HUES6 (cell line): Measurements from ENCODE around the gene NEDD9.
A peak's percentile ranks its signal among the peaks of the same experiment; 100 is the strongest.

ENCODE experiments used
- H3K27ac ChIP-seq: 2 replicates; pipeline ENCODE4 v1.7.0; 2013; ENCODE audit warnings: low read depth, mild to moderate bottlenecking, low read length, inconsistent platforms
- H3K27me3 ChIP-seq: 2 replicates; pipeline ENCODE4 v1.6.1; 2013; ENCODE audit warnings: low read length; ENCODE audit not compliant: control insufficient read depth, insufficient read depth
- H3K36me3 ChIP-seq: 2 replicates; pipeline ENCODE4 v1.6.1; 2013; ENCODE audit warnings: low read length; ENCODE audit not compliant: control insufficient read depth, insufficient read depth
- H3K4me1 ChIP-seq: 2 replicates; pipeline ENCODE4 v1.6.1; 2013; ENCODE audit warnings: low read length; ENCODE audit not compliant: control insufficient read depth, insufficient read depth
- H3K4me3 ChIP-seq: 2 replicates; pipeline ENCODE4 v1.5.1; 2013; ENCODE audit warnings: low read depth, low read length
- H3K9ac ChIP-seq: one replicate; pipeline ENCODE4 v1.6.1; 2013; ENCODE audit warnings: mild to moderate bottlenecking, low read length
- H3K9me3 ChIP-seq: 2 replicates; pipeline ENCODE4 v1.6.1; 2013; ENCODE audit warnings: low read depth, low read length; ENCODE audit not compliant: control insufficient read depth, insufficient read depth

The NEDD9 gene

DNA sequence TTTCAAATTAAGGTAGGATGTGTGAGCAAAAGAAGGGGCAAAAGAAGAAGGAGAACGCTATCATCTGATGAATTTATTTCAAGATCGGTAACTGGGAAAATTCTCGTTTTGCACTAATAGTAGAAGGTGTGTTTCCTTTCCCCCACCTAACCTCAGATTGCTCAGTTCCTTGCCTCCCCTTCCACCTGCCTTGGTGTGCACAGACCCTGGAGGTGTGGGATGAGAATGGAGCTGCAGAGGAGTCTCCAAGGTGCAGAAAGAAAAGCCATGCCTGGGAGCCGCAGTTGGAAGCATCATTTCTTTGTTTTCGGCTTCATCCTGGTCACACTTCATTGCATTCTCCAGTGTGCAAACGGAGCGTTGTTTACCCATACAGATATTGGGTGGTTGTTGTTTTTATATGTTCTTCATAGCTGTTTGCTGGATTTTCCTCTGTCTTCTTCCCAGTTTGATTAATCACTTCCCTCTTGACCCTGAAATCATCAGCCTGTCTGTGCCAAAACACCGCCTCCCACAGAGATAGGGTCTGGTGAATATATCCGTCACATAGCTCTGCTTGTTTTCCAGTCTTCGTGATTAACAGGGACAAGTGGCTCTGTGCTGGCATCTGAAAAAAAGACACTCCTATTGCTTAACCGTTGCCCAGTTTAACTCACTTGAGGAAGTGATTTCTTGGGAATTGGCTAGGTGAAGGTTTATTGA, 40.2 kb upstream of the NEDD9 start:
- H3K27me3 ChIP-seq = no peaks in the 10 kb centered on the region
- H3K9me3 ChIP-seq = no peaks in the 10 kb centered on the region
- no peak overlapping the region for H3K27ac ChIP-seq
- H3K9ac ChIP-seq = no peak overlapping the region
- H3K36me3 ChIP-seq = no peaks in the 10 kb centered on the region
- H3K4me3 ChIP-seq = no peak overlapping the region
- peaks cover 17% of the 10 kb centered on the region for H3K4me1 ChIP-seq

DNA sequence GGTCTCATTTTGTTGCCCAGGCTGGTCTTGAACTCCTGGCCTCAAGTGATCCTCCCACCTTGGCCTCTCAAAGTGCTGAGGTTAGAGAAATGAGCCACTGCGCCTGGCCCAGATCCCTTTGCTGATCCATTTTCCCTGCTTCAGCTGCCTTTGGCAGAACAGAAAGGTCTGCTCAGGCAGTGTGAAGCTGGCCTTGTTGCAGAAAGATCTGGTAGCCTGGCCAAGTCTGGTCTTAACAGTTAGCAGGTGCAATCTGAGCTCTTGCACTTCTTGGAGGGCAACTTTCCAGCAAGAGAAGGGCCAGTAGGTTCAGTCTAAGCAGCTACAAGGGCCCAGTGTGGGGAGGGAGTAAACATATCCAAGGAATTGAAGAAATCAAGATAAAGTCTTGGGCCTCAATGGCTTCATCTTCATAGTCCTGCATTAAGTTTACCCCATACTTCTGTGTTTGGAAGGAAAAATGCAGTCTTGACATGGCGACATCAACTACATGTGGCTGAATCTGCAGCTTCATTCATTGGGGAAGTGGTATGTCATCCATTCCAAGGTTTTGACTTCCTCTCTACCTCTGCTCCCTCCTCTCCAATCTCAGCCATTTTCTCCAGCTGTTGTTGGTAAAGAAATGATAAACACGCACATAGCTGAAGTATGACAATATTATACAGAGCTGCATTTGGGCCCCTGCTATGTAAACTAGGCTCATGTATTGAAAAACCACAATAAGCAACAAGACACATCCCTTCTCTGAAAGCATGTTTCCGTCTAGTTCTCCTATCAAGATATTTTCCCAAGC, 39.0 kb upstream of the NEDD9 start:
- Histone ChIP-seq H3K4me1 (peaks cover 5% of the 10 kb centered on the region; the same call in 1 of the 2 replicates), H3K9me3 (no peaks in the 10 kb centered on the region), H3K36me3 (no peaks in the 10 kb centered on the region), H3K27ac (no peak overlapping the region), H3K27me3 (no peaks in the 10 kb centered on the region), H3K4me3 (no peak overlapping the region), H3K9ac (no peak overlapping the region)

- no peak overlapping the region for H3K27ac ChIP-seq
- H3K9ac ChIP-seq = peak overlapping the region; percentile 29
Measured at GRCh38 chr6:11270030-11271027, 37.9 kb upstream of the NEDD9 start.

DNA sequence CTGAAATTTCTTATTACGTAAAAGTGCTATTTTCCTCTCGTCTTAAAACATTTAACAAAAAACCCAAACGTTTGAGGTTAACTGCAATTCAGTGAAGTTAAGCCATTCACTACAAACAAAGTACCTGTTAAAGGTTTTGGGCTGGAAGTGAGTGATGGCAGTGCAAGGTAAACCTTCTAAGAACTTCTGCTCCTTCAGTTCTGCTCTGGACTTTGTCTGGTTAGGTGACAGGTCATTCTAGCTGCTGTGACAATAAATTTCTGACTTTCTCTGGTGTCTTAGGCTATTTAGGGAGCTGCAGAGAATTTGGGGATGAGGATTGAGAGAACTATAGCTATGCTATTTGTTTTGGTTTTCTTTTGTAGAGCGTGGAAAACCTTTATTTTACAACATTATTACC, 36.5 kb upstream of the NEDD9 start:
- no peaks in the 10 kb centered on the region for H3K9me3 ChIP-seq
- H3K27ac ChIP-seq = no peak overlapping the region
- no peaks in the 10 kb centered on the region for H3K36me3 ChIP-seq
- no peaks in the 10 kb centered on the region for H3K27me3 ChIP-seq
- no peak overlapping the region for H3K4me3 ChIP-seq
- H3K9ac ChIP-seq = no peak overlapping the region
- H3K4me1 ChIP-seq = peaks cover 5% of the 10 kb centered on the region; the same call in 1 of the 2 replicates

More at GRCh38 chr6:11270030-11271027, 37.9 kb upstream of the NEDD9 start:
- H3K27me3 ChIP-seq = no peaks in the 10 kb centered on the region
- H3K4me3 ChIP-seq = no peak overlapping the region
- H3K9me3 ChIP-seq = no peaks in the 10 kb centered on the region
- no peaks in the 10 kb centered on the region for H3K36me3 ChIP-seq
- H3K4me1 ChIP-seq = peaks cover 5% of the 10 kb centered on the region; the same call in 1 of the 2 replicates

DNA sequence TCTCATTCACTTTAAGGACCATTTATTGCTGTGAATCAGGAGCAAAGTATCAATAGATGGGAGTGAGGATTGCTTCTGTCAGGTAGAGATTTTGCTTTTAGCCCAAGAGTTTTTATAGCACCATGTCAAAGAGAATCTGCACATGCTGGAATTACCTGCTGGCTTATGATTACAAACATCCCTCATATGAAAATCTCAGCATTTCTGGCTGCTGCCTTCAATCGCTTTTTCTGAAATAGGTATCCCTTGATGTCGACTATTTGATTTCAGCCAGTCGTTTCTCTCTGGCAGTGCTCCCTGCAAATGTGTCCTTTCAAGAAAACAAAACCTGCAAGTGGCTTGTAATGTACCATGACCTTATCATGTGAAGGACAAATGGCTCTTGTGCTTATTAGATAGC, 34.5 kb upstream of the NEDD9 start:
- Histone ChIP-seq H3K4me3 (no peak overlapping the region), H3K27me3 (no peaks in the 10 kb centered on the region), H3K36me3 (no peaks in the 10 kb centered on the region)

DNA sequence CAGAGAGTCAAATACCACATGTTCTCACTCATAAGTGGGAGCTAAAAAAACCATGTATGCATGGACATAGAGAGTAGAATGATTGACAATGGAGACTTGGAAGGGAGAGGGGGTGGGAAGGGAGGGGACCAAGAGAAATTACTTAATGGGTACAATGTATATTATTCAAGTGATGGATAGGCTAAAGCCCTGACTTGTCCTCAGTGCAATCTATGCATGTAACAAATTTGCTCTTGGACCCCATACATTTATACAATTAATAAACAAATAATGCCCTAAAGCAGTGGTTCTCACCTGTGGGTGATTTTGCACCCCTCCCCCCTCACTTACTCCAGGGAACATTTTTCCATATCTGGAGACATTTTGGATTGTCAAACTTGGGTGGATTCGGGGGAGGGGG, 33.5 kb upstream of the NEDD9 start:
- H3K36me3 ChIP-seq = no peaks in the 10 kb centered on the region
- no peak overlapping the region for H3K9ac ChIP-seq
- H3K27ac ChIP-seq = no peak overlapping the region
- H3K4me1 ChIP-seq = peaks cover 10% of the 10 kb centered on the region; the same call in 1 of the 2 replicates
- H3K9me3 ChIP-seq = no peaks in the 10 kb centered on the region
- H3K27me3 ChIP-seq = no peaks in the 10 kb centered on the region
- no peak overlapping the region for H3K4me3 ChIP-seq

More for the DNA sequence above, 34.5 kb upstream of the NEDD9 start:
- Histone ChIP-seq H3K27ac (no peak overlapping the region), H3K9me3 (no peaks in the 10 kb centered on the region), H3K9ac (no peak overlapping the region), H3K4me1 (peaks cover 10% of the 10 kb centered on the region; the same call in 1 of the 2 replicates)

DNA sequence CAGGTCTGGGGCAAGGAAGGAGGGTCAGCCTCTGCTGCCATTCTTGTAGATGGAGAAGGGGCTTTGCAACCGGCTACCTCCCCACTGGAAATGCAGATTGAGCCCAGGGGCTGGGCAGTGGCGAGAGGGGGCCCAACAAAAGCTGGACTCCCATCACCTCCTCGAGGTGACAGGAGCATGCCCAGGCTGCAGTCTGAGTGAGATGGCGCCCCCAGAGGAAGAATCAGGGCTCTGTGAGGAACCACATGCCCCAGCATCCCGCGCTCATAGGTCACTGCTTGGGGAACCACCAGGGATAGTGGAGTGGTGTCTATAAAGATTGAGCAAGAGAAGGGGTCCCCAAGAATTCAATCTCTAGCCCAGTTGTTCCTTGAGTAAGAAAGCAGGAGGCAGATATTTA, 31.6 kb upstream of the NEDD9 start:
- H3K4me3 ChIP-seq = no peak overlapping the region
- no peaks in the 10 kb centered on the region for H3K27me3 ChIP-seq
- no peaks in the 10 kb centered on the region for H3K36me3 ChIP-seq
- H3K9me3 ChIP-seq = no peaks in the 10 kb centered on the region
- H3K27ac ChIP-seq = no peak overlapping the region
- H3K9ac ChIP-seq = no peak overlapping the region
- peaks cover 6% of the 10 kb centered on the region; the same call in 1 of the 2 replicates for H3K4me1 ChIP-seq

GRCh38 chr6:11263291-11263775, 30.9 kb upstream of the NEDD9 start:
- Histone ChIP-seq H3K27ac (no peak overlapping the region), H3K36me3 (no peaks in the 10 kb centered on the region), H3K4me3 (no peak overlapping the region), H3K9ac (no peak overlapping the region), H3K4me1 (peaks cover 12% of the 10 kb centered on the region), H3K27me3 (no peaks in the 10 kb centered on the region), H3K9me3 (no peaks in the 10 kb centered on the region)

GRCh38 chr6:11262242-11262641, 29.8 kb upstream of the NEDD9 start:
- H3K36me3 ChIP-seq = no peaks in the 10 kb centered on the region
- no peak overlapping the region for H3K4me3 ChIP-seq
- H3K9me3 ChIP-seq = no peaks in the 10 kb centered on the region
- H3K27ac ChIP-seq = no peak overlapping the region
- no peaks in the 10 kb centered on the region for H3K27me3 ChIP-seq
- peaks cover 12% of the 10 kb centered on the region for H3K4me1 ChIP-seq
- H3K9ac ChIP-seq = no peak overlapping the region

- no peak overlapping the region for H3K27ac ChIP-seq
- H3K27me3 ChIP-seq = no peaks in the 10 kb centered on the region
- no peaks in the 10 kb centered on the region for H3K9me3 ChIP-seq
- no peak overlapping the region for H3K4me3 ChIP-seq
- H3K9ac ChIP-seq = no peak overlapping the region
- peaks cover 12% of the 10 kb centered on the region for H3K4me1 ChIP-seq
- no peaks in the 10 kb centered on the region for H3K36me3 ChIP-seq
Measured at GRCh38 chr6:11260249-11261038, 28.0 kb upstream of the NEDD9 start.
